Measurements from ENCODE around the gene AK8. TPM values are rescaled to one million over a fixed set of nuclear protein-coding genes. Genes with fewer than 3 reads are reported as not detected.

The AK8 gene
- total and polyA plus RNA-seq, 9 donors = 0.36 to 9.8 (median 1.6) TPM

- Histone ChIP-seq H3K9me3 (no peaks in the 10 kb centered on the region), H3K36me3 (no peaks in the 10 kb centered on the region), H3K27me3 (no peaks in the 10 kb centered on the region), H3K4me1 (ENCODE audit: insufficient read depth) (no peaks in the 10 kb centered on the region), H3K4me3 (no peak overlapping the region), H3K27ac (no peak overlapping the region)
- no peak for TF ChIP-seq EP300 (IDR thresholded peaks at IDR 0.05)
- DNase-seq = no peak
- 83 to 90% (median 86%) methylated on average over 5 of the region's 5 CpGs for WGBS, 3 donors
- intact Hi-C loops (cut with DNase I) = no loop called here
Observed at GRCh38 chr9:132855904-132856303, 22.2 kb downstream of the AK8 start.

DNA sequence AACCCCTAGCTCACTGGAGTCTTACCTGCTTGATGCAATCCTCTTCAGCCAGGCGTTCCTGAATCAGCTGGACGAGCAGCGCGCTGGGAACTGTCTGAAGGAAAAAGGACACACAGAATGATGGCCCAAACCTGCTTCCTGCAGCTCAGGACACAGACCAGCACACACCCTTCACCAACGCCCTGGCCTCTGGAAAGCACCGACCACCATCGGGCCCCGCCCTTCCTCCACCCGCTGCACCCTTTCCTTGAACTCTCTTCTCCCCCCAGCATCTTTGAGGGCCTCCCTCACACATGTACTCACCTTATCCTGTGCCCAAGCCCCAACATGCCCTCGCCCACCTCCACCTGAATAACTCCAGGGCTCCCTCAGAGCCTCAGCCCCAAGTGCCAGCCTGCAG, 23.3 kb downstream of the AK8 start:
- no peak for DNase-seq
- Histone ChIP-seq H3K36me3 (no peaks in the 10 kb centered on the region), H3K4me1 (ENCODE audit: insufficient read depth) (no peaks in the 10 kb centered on the region), H3K4me3 (no peak overlapping the region), H3K27ac (no peak overlapping the region), H3K9me3 (no peaks in the 10 kb centered on the region), H3K27me3 (no peaks in the 10 kb centered on the region)
- no peak for TF ChIP-seq EP300 (IDR thresholded peaks at IDR 0.05)
- no peak for TF ChIP-seq POLR2A (IDR thresholded peaks at IDR 0.05)
- TF ChIP-seq, protein P1, sequence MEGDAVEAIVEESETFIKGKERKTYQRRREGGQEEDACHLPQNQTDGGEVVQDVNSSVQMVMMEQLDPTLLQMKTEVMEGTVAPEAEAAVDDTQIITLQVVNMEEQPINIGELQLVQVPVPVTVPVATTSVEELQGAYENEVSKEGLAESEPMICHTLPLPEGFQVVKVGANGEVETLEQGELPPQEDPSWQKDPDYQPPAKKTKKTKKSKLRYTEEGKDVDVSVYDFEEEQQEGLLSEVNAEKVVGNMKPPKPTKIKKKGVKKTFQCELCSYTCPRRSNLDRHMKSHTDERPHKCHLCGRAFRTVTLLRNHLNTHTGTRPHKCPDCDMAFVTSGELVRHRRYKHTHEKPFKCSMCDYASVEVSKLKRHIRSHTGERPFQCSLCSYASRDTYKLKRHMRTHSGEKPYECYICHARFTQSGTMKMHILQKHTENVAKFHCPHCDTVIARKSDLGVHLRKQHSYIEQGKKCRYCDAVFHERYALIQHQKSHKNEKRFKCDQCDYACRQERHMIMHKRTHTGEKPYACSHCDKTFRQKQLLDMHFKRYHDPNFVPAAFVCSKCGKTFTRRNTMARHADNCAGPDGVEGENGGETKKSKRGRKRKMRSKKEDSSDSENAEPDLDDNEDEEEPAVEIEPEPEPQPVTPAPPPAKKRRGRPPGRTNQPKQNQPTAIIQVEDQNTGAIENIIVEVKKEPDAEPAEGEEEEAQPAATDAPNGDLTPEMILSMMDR (IDR thresholded peaks at IDR 0.05) = no peak
- 89 to 90% (median 89%) methylated on average over 10 of the region's 10 CpGs for WGBS, 3 donors
- intact Hi-C loops (cut with DNase I) = no loop called here

- intact Hi-C loops (cut with DNase I) = no loop called here
- 84 to 92% (median 86%) methylated on average over 4 of the region's 4 CpGs for WGBS, 3 donors
Observed at GRCh38 chr9:132853482-132853881, 24.6 kb downstream of the AK8 start.

DNA sequence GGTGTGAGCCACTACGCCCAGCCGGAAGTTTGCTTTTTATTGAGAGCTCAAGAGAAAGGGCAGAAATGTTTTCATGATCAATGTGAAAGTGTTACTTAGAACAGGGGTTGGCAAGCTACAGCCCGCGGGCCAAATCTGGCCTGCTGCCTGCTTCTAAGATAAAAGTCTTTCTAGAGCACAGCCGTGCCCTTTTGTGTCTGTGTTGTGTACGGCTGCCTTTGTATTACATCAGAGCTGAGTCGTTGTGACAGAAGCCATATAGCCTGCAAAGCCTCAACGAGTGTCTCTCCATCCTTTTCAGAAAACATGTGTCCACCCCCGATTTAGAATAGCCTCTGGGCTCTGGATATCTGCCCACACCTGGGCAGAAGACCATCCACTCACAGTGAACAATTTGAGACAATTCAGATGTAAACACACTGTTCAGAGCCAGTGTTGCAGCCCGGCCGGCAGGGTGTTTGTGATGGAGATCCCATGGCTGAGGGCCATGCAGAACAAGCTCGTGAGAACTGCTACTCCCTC, 28.8 kb downstream of the AK8 start:
- Histone ChIP-seq H3K4me3 (no peak overlapping the region), H3K27me3 (no peaks in the 10 kb centered on the region), H3K9me3 (no peaks in the 10 kb centered on the region), H3K36me3 (no peaks in the 10 kb centered on the region), H3K27ac (no peak overlapping the region), H3K4me1 (ENCODE audit: insufficient read depth) (no peaks in the 10 kb centered on the region)
- WGBS, 3 donors = 42 to 52% (median 45%) methylated on average over 12 of the region's 12 CpGs
- peak in 1 of 5 donors; percentile 54 for DNase-seq
- TF ChIP-seq EP300 (IDR thresholded peaks at IDR 0.05) = no peak
- TF ChIP-seq, protein P1 (IDR thresholded peaks at IDR 0.05) = no peak
- no peak for TF ChIP-seq POLR2A (IDR thresholded peaks at IDR 0.05)
- intact Hi-C loops (cut with DNase I) = no loop called here

More at GRCh38 chr9:132853482-132853881, 24.6 kb downstream of the AK8 start:
- H3K27me3 ChIP-seq = no peaks in the 10 kb centered on the region
- TF ChIP-seq EP300 (IDR thresholded peaks at IDR 0.05) (no peak), POLR2A (IDR thresholded peaks at IDR 0.05) (no peak)
- TF ChIP-seq, protein P1 (IDR thresholded peaks at IDR 0.05) = no peak
- H3K4me1 ChIP-seq (ENCODE audit: insufficient read depth) = no peaks in the 10 kb centered on the region
- no peak overlapping the region for H3K27ac ChIP-seq
- no peak overlapping the region for H3K4me3 ChIP-seq
- H3K9me3 ChIP-seq = no peaks in the 10 kb centered on the region
- H3K36me3 ChIP-seq = no peaks in the 10 kb centered on the region
- DNase-seq = no peak

- intact Hi-C loops (cut with DNase I) = no loop called here
- WGBS, 3 donors = 86 to 88% (median 88%) methylated on average over 13 to 15 of the region's 15 CpGs
- no peak for DNase-seq
Observed at GRCh38 chr9:132846918-132847515, 31.1 kb downstream of the AK8 start.

More at GRCh38 chr9:132846918-132847515, 31.1 kb downstream of the AK8 start:
- TF ChIP-seq, protein P1 (IDR thresholded peaks at IDR 0.05) = no peak
- no peak for TF ChIP-seq POLR2A (IDR thresholded peaks at IDR 0.05)
- no peak for TF ChIP-seq EP300 (IDR thresholded peaks at IDR 0.05)
- H3K9me3 ChIP-seq = no peaks in the 10 kb centered on the region
- H3K4me3 ChIP-seq = no peak overlapping the region
- no peaks in the 10 kb centered on the region for H3K4me1 ChIP-seq (ENCODE audit: insufficient read depth)
- no peaks in the 10 kb centered on the region for H3K27me3 ChIP-seq
- H3K27ac ChIP-seq = no peak overlapping the region
- H3K36me3 ChIP-seq = no peaks in the 10 kb centered on the region

Measured in ovary (tissue), 9 donors.